Measurements from ENCODE around the gene FBXL2.

GRCh38 chr3:33260104-33260503, 17.1 kb upstream of the FBXL2 start:
- TF ChIP-seq CTCF (IDR thresholded peaks at IDR 0.05) (no peak), EP300 (IDR thresholded peaks at IDR 0.05) (no peak), POLR2A (IDR thresholded peaks at IDR 0.05) (no peak)
